HEK293 (cell line): ENCODE results near the gene CS.

ENCODE experiments used
- CTCF ChIA-PET: fragments of 350-600 bp; formaldehyde crosslinking; extraction: SDS; loops from one replicate; lab custom pipeline; 2021; ENCODE audit warnings: antibody characterized with exemption; lab: Yijun Ruan, JAX
- POLR2A ChIA-PET: fragments of 300-600 bp; formaldehyde crosslinking; extraction: SDS; loops from one replicate; lab custom pipeline; 2020; ENCODE audit warnings: antibody characterized with exemption, inconsistent platforms; lab: Yijun Ruan, JAX
- H3K27ac ChIP-seq: fragments of 200-500 bp; sonication (Bioruptor generic); 2 replicates; pipeline ENCODE4 v1.5.1; 2014; ENCODE audit warnings: low read depth, low read length, control low read depth, inconsistent platforms; ENCODE audit errors: extremely low read depth
- H3K36me3 ChIP-seq, 2 experiments: fragments of 200-500 bp in 1 of 2; sonication (Bioruptor generic) in 1 of 2; 1 replicate in 1 of 2; 2 replicates in 1 of 2; pipeline ENCODE4 v1.5.1; 2014 to 2017; ENCODE audit warnings: inconsistent platforms in 2 of 2, low read length in 2 of 2; ENCODE audit not compliant: control insufficient read depth in 2 of 2, insufficient read depth in 1 of 2
- H3K4me1 ChIP-seq: fragments of 200-500 bp; sonication (Bioruptor generic); 2 replicates; pipeline ENCODE4 v1.5.1; 2014; ENCODE audit warnings: mild to moderate bottlenecking, low read length, inconsistent platforms; ENCODE audit not compliant: control insufficient read depth, insufficient read depth
- H3K4me3 ChIP-seq: 2 replicates; pipeline ENCODE4 v1.5.1; 2011; ENCODE audit warnings: low read depth, mild to moderate bottlenecking, control low read depth, low read length, moderate library complexity
- H3K9me3 ChIP-seq: fragments of 200-500 bp; sonication (Bioruptor generic); 2 replicates; pipeline ENCODE4 v1.5.1; 2014; ENCODE audit warnings: low read depth, low read length, inconsistent platforms; ENCODE audit not compliant: control insufficient read depth, insufficient read depth
- BCL11B ChIP-seq: fragments of 450-650 bp; formaldehyde crosslinking; IDR thresholded peaks from 2 replicates; pipeline ENCODE4 v1.5.1; 2016; ENCODE audit warnings: low read depth, missing biosample characterization, missing genetic modification characterization
- GLIS1 ChIP-seq: fragments of 450-650 bp; formaldehyde crosslinking; IDR thresholded peaks from 2 replicates; pipeline ENCODE4 v1.5.1; 2016; ENCODE audit warnings: missing biosample characterization, missing genetic modification characterization
- PATZ1 ChIP-seq: fragments of 450-650 bp; formaldehyde crosslinking; IDR thresholded peaks from 2 replicates; pipeline ENCODE4 v1.5.1; 2016; ENCODE audit warnings: missing biosample characterization, missing genetic modification characterization
- PRDM1 ChIP-seq: fragments of 450-650 bp; formaldehyde crosslinking; IDR thresholded peaks from 2 replicates; pipeline ENCODE4; 2016; ENCODE audit warnings: missing biosample characterization, missing genetic modification characterization
- PRDM10 ChIP-seq: fragments of 450-650 bp; formaldehyde crosslinking; IDR thresholded peaks from 2 replicates; pipeline ENCODE4 v1.5.1; 2016; ENCODE audit warnings: missing biosample characterization, missing genetic modification characterization
- SP7 ChIP-seq: fragments of 450-650 bp; formaldehyde crosslinking; IDR thresholded peaks from 2 replicates; pipeline ENCODE4 v1.5.1; 2016; ENCODE audit warnings: missing biosample characterization, missing genetic modification characterization
- ZBTB10 ChIP-seq: fragments of 450-650 bp; formaldehyde crosslinking; IDR thresholded peaks from 2 replicates; pipeline ENCODE4 v1.5.1; 2016; ENCODE audit warnings: missing biosample characterization, missing genetic modification characterization
- ZBTB17 ChIP-seq: fragments of 450-650 bp; formaldehyde crosslinking; IDR thresholded peaks from 2 replicates; pipeline ENCODE4 v1.5.1; 2016; ENCODE audit warnings: missing biosample characterization, missing genetic modification characterization
- ZBTB48 ChIP-seq: fragments of 450-650 bp; formaldehyde crosslinking; IDR thresholded peaks from 2 replicates; pipeline ENCODE4 v1.5.1; 2016; ENCODE audit warnings: missing biosample characterization, missing genetic modification characterization
- ZNF10 ChIP-seq: fragments of 450-650 bp; formaldehyde crosslinking; IDR thresholded peaks from 2 replicates; pipeline ENCODE4 v1.5.1; 2017; ENCODE audit warnings: missing biosample characterization, missing genetic modification characterization
- ZNF155 ChIP-seq: fragments of 450-650 bp; formaldehyde crosslinking; IDR thresholded peaks from 2 replicates; pipeline ENCODE4 v1.5.1; 2016; ENCODE audit warnings: missing biosample characterization, missing genetic modification characterization
- ZNF335 ChIP-seq: fragments of 450-650 bp; formaldehyde crosslinking; conservative IDR thresholded peaks from 2 replicates; pipeline ENCODE4 v1.5.1; 2016; ENCODE audit warnings: missing biosample characterization, missing genetic modification characterization
- ZNF341 ChIP-seq: fragments of 450-650 bp; formaldehyde crosslinking; IDR thresholded peaks from 2 replicates; pipeline ENCODE4; 2016; ENCODE audit warnings: low read depth, missing biosample characterization, missing genetic modification characterization
- ZNF626 ChIP-seq: fragments of 450-650 bp; sonication (Bioruptor Pico); formaldehyde crosslinking; IDR thresholded peaks from 2 replicates; pipeline ENCODE4 v1.5.1; 2018; ENCODE audit warnings: missing biosample characterization, missing genetic modification characterization, inconsistent platforms
- ZNF704 ChIP-seq: fragments of 450-650 bp; formaldehyde crosslinking; IDR thresholded peaks from 2 replicates; pipeline ENCODE4 v1.5.1; 2016; ENCODE audit warnings: missing biosample characterization, missing genetic modification characterization
- ZNF768 ChIP-seq: fragments of 450-650 bp; formaldehyde crosslinking; IDR thresholded peaks from 2 replicates; pipeline ENCODE4 v1.5.1; 2018; ENCODE audit warnings: missing biosample characterization, mild to moderate bottlenecking, missing genetic modification characterization
- ZNF777 ChIP-seq: fragments of 450-650 bp; formaldehyde crosslinking; IDR thresholded peaks from 2 replicates; pipeline ENCODE4 v1.5.1; 2017; ENCODE audit warnings: missing biosample characterization, missing genetic modification characterization, borderline replicate concordance
- ZSCAN23 ChIP-seq: fragments of 450-650 bp; formaldehyde crosslinking; IDR thresholded peaks from 2 replicates; pipeline ENCODE4 v1.5.1; 2016; ENCODE audit warnings: missing biosample characterization, missing genetic modification characterization
- ZXDB ChIP-seq: fragments of 450-650 bp; formaldehyde crosslinking; IDR thresholded peaks from 2 replicates; pipeline ENCODE4 v1.5.1; 2016; ENCODE audit warnings: missing biosample characterization, missing genetic modification characterization

CS gene

GRCh38 chr12:56258820-56259183, 41.3 kb downstream of the CS start:
- peaks cover 11 to 34% of the 10 kb centered on the region in 2 experiments for H3K36me3 ChIP-seq
- no peaks in the 10 kb centered on the region for H3K9me3 ChIP-seq
- CTCF ChIA-PET, result interaction anchor here (0.6 to 2.3 kb wide), 24 partner anchors 9 to 205 kb away, joined by 3 to 15 read pairs (median 4); partner anchors contain the start of genes ESYT1, RNF41 and SMARCC2
- H3K4me1 ChIP-seq, result peaks cover 13% of the 10 kb centered on the region
- H3K4me3 ChIP-seq, result peak overlapping the region; percentile 92
- H3K27ac ChIP-seq, result peak overlapping the region; percentile 90
- TF ChIP-seq GLIS1 (0 out of 2 replicates have a peak, but pooled peaks have one; percentile 28), PRDM10 (tag by site-specific recombination) (peak; percentile 85), ZNF335 (tag by site-specific recombination) (peak; percentile 22; the same call in 1 of the 2 replicates), ZBTB48 (tag by site-specific recombination) (no peak), ZNF341 (tag by site-specific recombination) (peak; percentile 82), PRDM1 (tag by site-specific recombination) (peak; percentile 69), SP7 (tag by site-specific recombination) (peak; percentile 10; the same call in 1 of the 2 replicates), ZBTB10 (tag by site-specific recombination) (0 out of 2 replicates have a peak, but pooled peaks have one; percentile 17), PATZ1 (tag by site-specific recombination) (0 out of 2 replicates have a peak, but pooled peaks have one; percentile 5), ZNF768 (tag by site-specific recombination) (no peak)
- POLR2A ChIA-PET, result interaction anchor here (1.0 to 3.5 kb wide), 6 partner anchors 9 to 155 kb away, joined by 3 to 26 read pairs (median 4); partner anchors contain the start of genes COQ10A, PA2G4, RNF41 and ZC3H10

- ChIA-PET POLR2A (interaction anchor here (0.7 to 3.5 kb wide), 10 partner anchors 9 to 154 kb away, joined by 3 to 26 read pairs (median 4); partner anchors contain the start of genes COQ10A, PA2G4, RNF41 and SMARCC2), CTCF (interaction anchor here (0.6 to 2.3 kb wide), 33 partner anchors 8 to 205 kb away, joined by 3 to 15 read pairs (median 4); partner anchors contain the start of genes COQ10A, ESYT1, RNF41 and SMARCC2)
- H3K4me3 ChIP-seq, result peak within 1 kb of the TSS; percentile 92
- TF ChIP-seq ZNF704 (tag by site-specific recombination), result no peak
- TF ChIP-seq BCL11B, result no peak
- no peak for TF ChIP-seq ZNF777 (tag by site-specific recombination)
- TF ChIP-seq ZNF10 (tag by site-specific recombination), result no peak
- TF ChIP-seq ZNF626, result no peak
- no peak for TF ChIP-seq ZSCAN23 (tag by site-specific recombination)
- TF ChIP-seq ZNF155 (tag by site-specific recombination), result no peak
- 0 out of 2 replicates have a peak, but pooled peaks have one; percentile 25 for TF ChIP-seq ZBTB17 (tag by site-specific recombination)
- peak; percentile 86 for TF ChIP-seq PATZ1 (tag by site-specific recombination)
- 0 out of 2 replicates have a peak, but pooled peaks have one; percentile 33 for TF ChIP-seq ZXDB (tag by site-specific recombination)
Observed at GRCh38 chr12:56258068-56258819, 41.9 kb downstream of the CS start, which contains the start of gene ANKRD52. ANKRD52 (minus strand) TSS chr12:56258384; CDS start chr12:56258269, 115 bp downstream.

More at GRCh38 chr12:56258068-56258819, 41.9 kb downstream of the CS start, which contains the start of gene ANKRD52:
- H3K27ac ChIP-seq, result peak within 1 kb of the TSS; percentile 90
- H3K36me3 ChIP-seq, result peaks cover 13 to 40% of the 10 kb centered on the region in 2 experiments
- peaks cover 13% of the 10 kb centered on the region for H3K4me1 ChIP-seq
- H3K9me3 ChIP-seq, result no peaks in the 10 kb centered on the region
